22Rv1 (cell line): Measurements from ENCODE around the gene RFC3.

Experiments used
- ZFX ChIP-seq: fragments of 450-650 bp; IDR thresholded peaks from 2 replicates; pipeline ENCODE4 v1.6.1; 2017; ENCODE audit warnings: antibody characterized with exemption, borderline replicate concordance
- TF ChIP-seq, protein P1 (sequence below): fragments of 450-650 bp; IDR thresholded peaks from 2 replicates; pipeline ENCODE4 v1.5.1; 2017; ENCODE audit warnings: mild to moderate bottlenecking

GRCh38 chr13:33817513-33817900 lies 442 bp upstream of the RFC3 start:
- TF ChIP-seq, protein P1, sequence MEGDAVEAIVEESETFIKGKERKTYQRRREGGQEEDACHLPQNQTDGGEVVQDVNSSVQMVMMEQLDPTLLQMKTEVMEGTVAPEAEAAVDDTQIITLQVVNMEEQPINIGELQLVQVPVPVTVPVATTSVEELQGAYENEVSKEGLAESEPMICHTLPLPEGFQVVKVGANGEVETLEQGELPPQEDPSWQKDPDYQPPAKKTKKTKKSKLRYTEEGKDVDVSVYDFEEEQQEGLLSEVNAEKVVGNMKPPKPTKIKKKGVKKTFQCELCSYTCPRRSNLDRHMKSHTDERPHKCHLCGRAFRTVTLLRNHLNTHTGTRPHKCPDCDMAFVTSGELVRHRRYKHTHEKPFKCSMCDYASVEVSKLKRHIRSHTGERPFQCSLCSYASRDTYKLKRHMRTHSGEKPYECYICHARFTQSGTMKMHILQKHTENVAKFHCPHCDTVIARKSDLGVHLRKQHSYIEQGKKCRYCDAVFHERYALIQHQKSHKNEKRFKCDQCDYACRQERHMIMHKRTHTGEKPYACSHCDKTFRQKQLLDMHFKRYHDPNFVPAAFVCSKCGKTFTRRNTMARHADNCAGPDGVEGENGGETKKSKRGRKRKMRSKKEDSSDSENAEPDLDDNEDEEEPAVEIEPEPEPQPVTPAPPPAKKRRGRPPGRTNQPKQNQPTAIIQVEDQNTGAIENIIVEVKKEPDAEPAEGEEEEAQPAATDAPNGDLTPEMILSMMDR: no peak
- TF ChIP-seq ZFX: no peak
